K562 (cell line): ENCODE data around the gene GALNS. TPM values are rescaled to one million over a fixed set of nuclear protein-coding genes. Genes with fewer than 3 reads are reported as not detected.

Source experiments
- ATF1 ChIP-seq, 2 experiments: fragments of 450-650 bp in 1 of 2; IDR thresholded peaks; 2 replicates each; pipeline ENCODE4 v1.6.1; 2016; ENCODE audit warnings: missing compliant biosample characterization in 1 of 2, missing genetic modification characterization in 1 of 2
- CBX3 ChIP-seq, 2 experiments: IDR thresholded peaks; 1 replicate in 1 of 2; 2 replicates in 1 of 2; pipeline ENCODE4 v1.6.1; 2012; ENCODE audit warnings: inconsistent platforms in 2 of 2, low read length in 2 of 2, borderline replicate concordance in 1 of 2, control low read depth in 1 of 2
- CTCFL ChIP-seq: IDR thresholded peaks from 2 replicates; pipeline ENCODE4 v1.6.1; 2011; ENCODE audit warnings: borderline replicate concordance, low read depth, mild to moderate bottlenecking, moderate library complexity, low read length; ENCODE audit not compliant: insufficient read depth, poor library complexity, severe bottlenecking
- EP400 ChIP-seq: fragments of 450-650 bp; IDR thresholded peaks from 2 replicates; pipeline ENCODE4 v1.6.1; 2017; ENCODE audit warnings: antibody characterized with exemption, mild to moderate bottlenecking, moderate library complexity
- HMG20B ChIP-seq: fragments of 250-450 bp; sonication (Bioruptor Pico); IDR thresholded peaks from 2 replicates; pipeline ENCODE4 v1.5.0; 2021; ENCODE audit warnings: mild to moderate bottlenecking
- MTA2 ChIP-seq: fragments of 450-650 bp; IDR thresholded peaks from 2 replicates; pipeline ENCODE4 v1.6.1; 2016; ENCODE audit warnings: low read depth
- SAP30 ChIP-seq: fragments of 200-600 bp; sonication (generic); IDR thresholded peaks from 2 replicates; pipeline ENCODE4 v1.6.1; 2012; ENCODE audit warnings: borderline replicate concordance, low read depth, mild to moderate bottlenecking, moderate library complexity, low read length, control low read depth, inconsistent platforms; ENCODE audit not compliant: insufficient read depth, poor library complexity, severe bottlenecking
- SMARCE1 ChIP-seq: fragments of 450-650 bp; IDR thresholded peaks from 2 replicates; pipeline ENCODE4 v1.7.1; 2016; ENCODE audit warnings: mild to moderate bottlenecking
- SOX6 ChIP-seq: fragments of 450-650 bp; IDR thresholded peaks from 2 replicates; pipeline ENCODE4 v1.6.1; 2014; ENCODE audit warnings: mild to moderate bottlenecking
- XRCC5 ChIP-seq: fragments of 200-400 bp; formaldehyde crosslinking; IDR thresholded peaks from 2 replicates; pipeline ENCODE4 v1.6.1; 2017; ENCODE audit warnings: low read depth, mild to moderate bottlenecking, low read length
- ZNF143 ChIP-seq: sonication (generic); formaldehyde crosslinking; IDR thresholded peaks from 2 replicates; pipeline ENCODE4 v1.9.0; 2022; ENCODE audit warnings: mild to moderate bottlenecking, missing genetic modification reagents
- ZNF316 ChIP-seq: fragments of 450-650 bp; IDR thresholded peaks from 2 replicates; pipeline ENCODE4 v1.6.1; 2016
- ZNF699 ChIP-seq: fragments of 250-450 bp; sonication (Bioruptor Pico); IDR thresholded peaks from 2 replicates; pipeline ENCODE4 v1.8.0; 2021; ENCODE audit warnings: mild to moderate bottlenecking, moderate library complexity; ENCODE audit not compliant: insufficient replicate concordance
- ZNF778 ChIP-seq: fragments of 450-650 bp; formaldehyde crosslinking; IDR thresholded peaks from 2 replicates; pipeline ENCODE4 v1.4.0; 2020; ENCODE audit warnings: mild to moderate bottlenecking, moderate library complexity
- polyA plus RNA-seq, 8 experiments: library from polyadenylated mRNA; depleted of rRNA in 4 of 8; stranded (reverse) in 5 of 8; unstranded in 3 of 8; fragments of >200 nt; fragmentation: Nextera tagmentation in 2 of 8; fragmentation: Illumina TruSeq in 1 of 8; extraction: Ambion mirVana in 2 of 8; extraction: Trizol in 1 of 8; gene quantifications; 2 replicates each; pipeline versions ENCODE4 v1.2.1 to v1.2.3, GENCODE V29; 2011 to 2014; ENCODE audit warnings: inconsistent platforms in 1 of 8, missing spikeins in 1 of 8
- total RNA-seq, 7 experiments: library from RNA; depleted of rRNA in 6 of 7; stranded (reverse); fragments of >200 nt in 6 of 7; fragmentation: Illumina TruSeq in 2 of 7; extraction: Trizol in 2 of 7; gene quantifications; 2 replicates each; pipeline versions ENCODE4 v1.2.1 to v1.2.3, GENCODE V29; 2011 to 2021; ENCODE audit warnings: low replicate concordance in 1 of 7
- TF ChIP-seq, protein P1 (sequence below): sonication (generic); formaldehyde crosslinking; IDR thresholded peaks from 2 replicates; pipeline ENCODE4 v1.8.1; 2023; ENCODE audit warnings: mild to moderate bottlenecking, missing genetic modification reagents, moderate library complexity
- TF ChIP-seq, protein P2 (sequence below): fragments of 450-650 bp; IDR thresholded peaks from 2 replicates; pipeline ENCODE4 v1.7.1; 2018; ENCODE audit warnings: mild to moderate bottlenecking, low read depth; ENCODE audit not compliant: partially characterized antibody
- TF ChIP-seq, protein P3 (sequence below): sonication (generic); formaldehyde crosslinking; IDR thresholded peaks from 2 replicates; pipeline ENCODE4 v1.8.0; 2022; ENCODE audit warnings: mild to moderate bottlenecking, missing genetic modification reagents

GALNS gene
- total and polyA plus RNA-seq, 9 of the 15 experiments (the other 6 are each of a cell fraction or from before 2014, with no cell fraction given): 0.38 to 13.2 (median 4.3) TPM

DNA sequence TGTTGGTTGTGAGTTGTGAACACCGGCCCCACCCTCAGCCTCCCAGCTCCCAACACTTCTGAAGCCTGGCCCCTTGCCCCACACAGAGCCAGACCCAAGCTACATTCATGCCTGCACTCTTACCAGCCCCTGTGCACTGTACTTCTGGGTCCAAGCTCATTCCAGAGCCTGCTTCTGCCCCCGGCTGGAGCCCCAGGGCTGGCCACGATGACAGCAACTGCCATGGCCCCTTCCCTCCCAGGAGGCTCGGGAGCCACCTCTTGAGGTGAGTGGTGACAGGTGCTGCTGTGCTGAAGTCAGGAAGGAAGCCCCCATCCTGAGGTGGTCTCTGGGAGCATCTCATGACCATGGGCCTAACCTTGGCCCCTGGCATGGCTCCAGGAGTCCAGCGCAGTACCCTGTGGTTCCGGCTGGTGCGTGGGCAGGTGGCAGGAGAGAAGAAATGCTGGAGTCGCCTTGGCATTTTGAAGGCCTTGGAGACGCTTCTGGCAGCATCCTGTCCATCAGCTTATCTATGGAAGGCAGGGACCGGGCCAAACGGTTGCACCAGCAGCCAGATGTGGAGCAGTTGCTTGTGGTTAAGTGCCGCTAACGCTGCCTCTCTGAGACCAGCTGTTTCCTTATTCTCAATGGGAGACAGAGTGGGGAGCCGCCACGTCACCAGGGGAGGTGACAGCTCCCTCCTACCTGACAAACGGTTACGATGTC lies 57.0 kb downstream of the GALNS start (continued):
- no peak for TF ChIP-seq SAP30
- TF ChIP-seq, protein P1, sequence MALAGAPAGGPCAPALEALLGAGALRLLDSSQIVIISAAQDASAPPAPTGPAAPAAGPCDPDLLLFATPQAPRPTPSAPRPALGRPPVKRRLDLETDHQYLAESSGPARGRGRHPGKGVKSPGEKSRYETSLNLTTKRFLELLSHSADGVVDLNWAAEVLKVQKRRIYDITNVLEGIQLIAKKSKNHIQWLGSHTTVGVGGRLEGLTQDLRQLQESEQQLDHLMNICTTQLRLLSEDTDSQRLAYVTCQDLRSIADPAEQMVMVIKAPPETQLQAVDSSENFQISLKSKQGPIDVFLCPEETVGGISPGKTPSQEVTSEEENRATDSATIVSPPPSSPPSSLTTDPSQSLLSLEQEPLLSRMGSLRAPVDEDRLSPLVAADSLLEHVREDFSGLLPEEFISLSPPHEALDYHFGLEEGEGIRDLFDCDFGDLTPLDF (CRISPR knock-in tag): peak; percentile 82
- TF ChIP-seq, protein P2, sequence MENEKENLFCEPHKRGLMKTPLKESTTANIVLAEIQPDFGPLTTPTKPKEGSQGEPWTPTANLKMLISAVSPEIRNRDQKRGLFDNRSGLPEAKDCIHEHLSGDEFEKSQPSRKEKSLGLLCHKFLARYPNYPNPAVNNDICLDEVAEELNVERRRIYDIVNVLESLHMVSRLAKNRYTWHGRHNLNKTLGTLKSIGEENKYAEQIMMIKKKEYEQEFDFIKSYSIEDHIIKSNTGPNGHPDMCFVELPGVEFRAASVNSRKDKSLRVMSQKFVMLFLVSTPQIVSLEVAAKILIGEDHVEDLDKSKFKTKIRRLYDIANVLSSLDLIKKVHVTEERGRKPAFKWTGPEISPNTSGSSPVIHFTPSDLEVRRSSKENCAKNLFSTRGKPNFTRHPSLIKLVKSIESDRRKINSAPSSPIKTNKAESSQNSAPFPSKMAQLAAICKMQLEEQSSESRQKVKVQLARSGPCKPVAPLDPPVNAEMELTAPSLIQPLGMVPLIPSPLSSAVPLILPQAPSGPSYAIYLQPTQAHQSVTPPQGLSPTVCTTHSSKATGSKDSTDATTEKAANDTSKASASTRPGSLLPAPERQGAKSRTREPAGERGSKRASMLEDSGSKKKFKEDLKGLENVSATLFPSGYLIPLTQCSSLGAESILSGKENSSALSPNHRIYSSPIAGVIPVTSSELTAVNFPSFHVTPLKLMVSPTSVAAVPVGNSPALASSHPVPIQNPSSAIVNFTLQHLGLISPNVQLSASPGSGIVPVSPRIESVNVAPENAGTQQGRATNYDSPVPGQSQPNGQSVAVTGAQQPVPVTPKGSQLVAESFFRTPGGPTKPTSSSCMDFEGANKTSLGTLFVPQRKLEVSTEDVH: peak; percentile 52
- peak; percentile 70 for TF ChIP-seq MTA2
- peak; percentile 5 for TF ChIP-seq CTCFL
- no peak for TF ChIP-seq ZNF699 (CRISPR knock-in tag)
- no peak for TF ChIP-seq ATF1 (CRISPR knock-in tag; IDR thresholded peaks at IDR 0.05)
- TF ChIP-seq ATF1 (tag; IDR thresholded peaks at IDR 0.05): peak; percentile 88
- no peak for TF ChIP-seq ZNF316
- no peak for TF ChIP-seq ZNF778
- TF ChIP-seq CBX3 (IDR thresholded peaks at IDR 0.05; ENCODE audit: borderline replicate concordance in 1 of 2, low read length in 2 of 2): peak in 1 of 2 experiments; percentile 85; a peak in 1 of 3 replicates
- TF ChIP-seq, protein P3, sequence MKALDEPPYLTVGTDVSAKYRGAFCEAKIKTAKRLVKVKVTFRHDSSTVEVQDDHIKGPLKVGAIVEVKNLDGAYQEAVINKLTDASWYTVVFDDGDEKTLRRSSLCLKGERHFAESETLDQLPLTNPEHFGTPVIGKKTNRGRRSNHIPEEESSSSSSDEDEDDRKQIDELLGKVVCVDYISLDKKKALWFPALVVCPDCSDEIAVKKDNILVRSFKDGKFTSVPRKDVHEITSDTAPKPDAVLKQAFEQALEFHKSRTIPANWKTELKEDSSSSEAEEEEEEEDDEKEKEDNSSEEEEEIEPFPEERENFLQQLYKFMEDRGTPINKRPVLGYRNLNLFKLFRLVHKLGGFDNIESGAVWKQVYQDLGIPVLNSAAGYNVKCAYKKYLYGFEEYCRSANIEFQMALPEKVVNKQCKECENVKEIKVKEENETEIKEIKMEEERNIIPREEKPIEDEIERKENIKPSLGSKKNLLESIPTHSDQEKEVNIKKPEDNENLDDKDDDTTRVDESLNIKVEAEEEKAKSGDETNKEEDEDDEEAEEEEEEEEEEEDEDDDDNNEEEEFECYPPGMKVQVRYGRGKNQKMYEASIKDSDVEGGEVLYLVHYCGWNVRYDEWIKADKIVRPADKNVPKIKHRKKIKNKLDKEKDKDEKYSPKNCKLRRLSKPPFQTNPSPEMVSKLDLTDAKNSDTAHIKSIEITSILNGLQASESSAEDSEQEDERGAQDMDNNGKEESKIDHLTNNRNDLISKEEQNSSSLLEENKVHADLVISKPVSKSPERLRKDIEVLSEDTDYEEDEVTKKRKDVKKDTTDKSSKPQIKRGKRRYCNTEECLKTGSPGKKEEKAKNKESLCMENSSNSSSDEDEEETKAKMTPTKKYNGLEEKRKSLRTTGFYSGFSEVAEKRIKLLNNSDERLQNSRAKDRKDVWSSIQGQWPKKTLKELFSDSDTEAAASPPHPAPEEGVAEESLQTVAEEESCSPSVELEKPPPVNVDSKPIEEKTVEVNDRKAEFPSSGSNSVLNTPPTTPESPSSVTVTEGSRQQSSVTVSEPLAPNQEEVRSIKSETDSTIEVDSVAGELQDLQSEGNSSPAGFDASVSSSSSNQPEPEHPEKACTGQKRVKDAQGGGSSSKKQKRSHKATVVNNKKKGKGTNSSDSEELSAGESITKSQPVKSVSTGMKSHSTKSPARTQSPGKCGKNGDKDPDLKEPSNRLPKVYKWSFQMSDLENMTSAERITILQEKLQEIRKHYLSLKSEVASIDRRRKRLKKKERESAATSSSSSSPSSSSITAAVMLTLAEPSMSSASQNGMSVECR: peak; percentile 52; the same call in 1 of the 2 replicates
- no peak for TF ChIP-seq ZNF143 (CRISPR knock-in tag)
- TF ChIP-seq EP400: peak; percentile 73
- TF ChIP-seq SMARCE1: peak; percentile 62
- no peak for TF ChIP-seq HMG20B (CRISPR knock-in tag)
- peak; percentile 79 for TF ChIP-seq SOX6
- no peak; the same call in 1 of the 2 replicates for TF ChIP-seq XRCC5
